Measurements from ENCODE around the gene PRAMEF20.
"Not testable (repeated sequence)": the region's sequence is repeated elsewhere in the genome, so short reads cannot be mapped to it uniquely, and the experiment has no call there.

GRCh38 chr1:13410150-13410549 is at the start of gene PRAMEF20:
- TF ChIP-seq, protein P1, sequence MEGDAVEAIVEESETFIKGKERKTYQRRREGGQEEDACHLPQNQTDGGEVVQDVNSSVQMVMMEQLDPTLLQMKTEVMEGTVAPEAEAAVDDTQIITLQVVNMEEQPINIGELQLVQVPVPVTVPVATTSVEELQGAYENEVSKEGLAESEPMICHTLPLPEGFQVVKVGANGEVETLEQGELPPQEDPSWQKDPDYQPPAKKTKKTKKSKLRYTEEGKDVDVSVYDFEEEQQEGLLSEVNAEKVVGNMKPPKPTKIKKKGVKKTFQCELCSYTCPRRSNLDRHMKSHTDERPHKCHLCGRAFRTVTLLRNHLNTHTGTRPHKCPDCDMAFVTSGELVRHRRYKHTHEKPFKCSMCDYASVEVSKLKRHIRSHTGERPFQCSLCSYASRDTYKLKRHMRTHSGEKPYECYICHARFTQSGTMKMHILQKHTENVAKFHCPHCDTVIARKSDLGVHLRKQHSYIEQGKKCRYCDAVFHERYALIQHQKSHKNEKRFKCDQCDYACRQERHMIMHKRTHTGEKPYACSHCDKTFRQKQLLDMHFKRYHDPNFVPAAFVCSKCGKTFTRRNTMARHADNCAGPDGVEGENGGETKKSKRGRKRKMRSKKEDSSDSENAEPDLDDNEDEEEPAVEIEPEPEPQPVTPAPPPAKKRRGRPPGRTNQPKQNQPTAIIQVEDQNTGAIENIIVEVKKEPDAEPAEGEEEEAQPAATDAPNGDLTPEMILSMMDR (IDR thresholded peaks at IDR 0.05; ENCODE audit: low read depth, low read length): not testable (repeated sequence)
- not testable (repeated sequence) for TF ChIP-seq POLR2A (IDR thresholded peaks at IDR 0.05; ENCODE audit: extremely low read depth, insufficient read length)

Data from NB4 (cell line).